Posterior vena cava (tissue), 2 donors: ENCODE results near the gene PSKH1. TPM values are rescaled to one million over a fixed set of nuclear protein-coding genes. Genes with fewer than 3 reads are reported as not detected.
"Not testable (repeated sequence)": the region's sequence is repeated elsewhere in the genome, so short reads cannot be mapped to it uniquely, and the experiment has no call there.

Source experiments
- DNase-seq: peaks from one replicate; pipeline ENCODE4 v3.0.0-alpha.2; 2020; ENCODE audit warnings: low spot score
- intact Hi-C, 2 donors: fragments of 100-400 bp; cut with DNase I; formaldehyde crosslinking; loops; one replicate each; pipeline versions ENCODE4 v1.14.1 to v1.14.2; 2022 to 2023
- total RNA-seq, 2 donors: library from RNA; stranded (reverse); fragmentation: NEBNext Ultra II Directional; extraction: Animal tissue kit (Norgen Biotek cat#: 25700); gene quantifications; one replicate each; pipeline ENCODE4 v1.2.1, GENCODE V29; 2021
- donor health status: DM: yes; HTN: yes; CAD: no.
- donor health status: DM: yes; HTN: yes; CAD: no.

PSKH1 gene
- total RNA-seq, 2 donors from 2014 or later = 25.7 to 27.0 TPM

GRCh38 chr16:67883146-67883871 lies 9.7 kb upstream of the PSKH1 start:
- intact Hi-C loops = loop anchor here in 1 of 2 donors (5.0 kb wide), 1 partner anchor 44 kb away; no protein-coding TSS in a partner anchor
- DNase-seq = no peak

DNA sequence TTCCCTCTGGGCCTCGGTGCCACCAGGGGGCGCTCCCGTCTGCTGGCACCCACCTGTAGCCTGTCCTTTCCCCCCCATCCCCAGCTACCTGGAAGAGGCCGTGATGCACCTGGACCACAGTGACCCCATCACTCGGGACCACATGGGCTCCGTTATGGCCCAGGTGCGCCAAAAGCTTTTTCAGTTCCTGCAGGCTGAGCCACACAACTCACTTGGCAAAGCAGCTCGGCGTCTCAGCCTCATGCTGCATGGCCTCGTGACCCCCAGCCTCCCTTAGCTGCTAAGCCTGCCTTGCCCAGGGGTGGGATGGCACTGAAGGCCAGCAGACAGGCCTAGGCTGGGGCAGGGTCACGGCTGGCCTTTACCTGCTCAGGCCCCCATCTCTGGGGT lies 9.2 kb upstream of the PSKH1 start:
- DNase-seq = peak; percentile 87
- intact Hi-C loops = loop anchor here in 1 of 2 donors (5.0 kb wide), 1 partner anchor 43 kb away; no protein-coding TSS in a partner anchor

DNA sequence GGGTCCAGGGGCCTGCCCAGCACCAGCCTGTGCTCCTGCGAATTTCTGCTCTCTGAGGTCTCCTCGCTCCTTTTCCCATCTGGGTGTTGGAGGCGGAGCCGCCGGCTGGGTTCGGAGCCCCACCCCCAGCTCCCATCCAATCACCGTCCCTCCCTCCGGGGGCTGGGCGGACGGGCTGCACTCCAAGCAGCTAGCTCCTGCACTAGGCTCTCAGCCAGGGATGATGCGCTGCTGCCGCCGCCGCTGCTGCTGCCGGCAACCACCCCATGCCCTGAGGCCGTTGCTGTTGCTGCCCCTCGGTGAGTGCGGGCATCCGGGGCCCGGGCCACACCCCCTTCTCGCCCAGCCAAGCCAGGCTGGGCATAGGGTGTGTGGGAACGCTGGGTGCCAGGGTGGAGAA lies 8.4 kb upstream of the PSKH1 start, which contains the start of gene NRN1L:
Gene NRN1L, plus strand, starts transcription at position 202 of the 400 bp plus-strand sequence. Its CDS starts 19 bp downstream, at position 221.
- intact Hi-C loops = loop anchor here in 1 of 2 donors (5.0 kb wide), 1 partner anchor 43 kb away; no protein-coding TSS in a partner anchor
- DNase-seq = peak; percentile 95

DNA sequence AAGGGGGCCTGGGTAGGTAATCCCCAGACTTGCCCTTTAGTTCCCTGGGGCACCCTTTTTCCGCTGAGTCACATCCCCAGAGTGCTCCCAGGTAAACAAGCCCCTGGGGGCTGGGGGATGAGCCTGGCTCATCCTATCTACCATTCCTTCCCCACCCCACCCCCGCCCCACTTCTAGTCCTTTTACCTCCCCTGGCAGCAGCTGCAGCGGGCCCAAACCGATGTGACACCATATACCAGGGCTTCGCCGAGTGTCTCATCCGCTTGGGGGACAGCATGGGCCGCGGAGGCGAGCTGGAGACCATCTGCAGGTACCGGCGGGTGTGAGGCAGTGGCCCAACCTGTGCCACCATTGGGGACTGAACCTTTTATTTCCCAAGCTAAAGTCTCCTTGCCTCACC lies 7.5 kb upstream of the PSKH1 start:
- no peak for DNase-seq
- intact Hi-C loops = no loop called here

GRCh38 chr16:67885976-67886375 lies 7.1 kb upstream of the PSKH1 start:
- intact Hi-C loops = no loop called here
- no peak for DNase-seq

- DNase-seq = no peak
- intact Hi-C loops = no loop called here
Observed at GRCh38 chr16:67886387-67886786, 6.7 kb upstream of the PSKH1 start.

DNA sequence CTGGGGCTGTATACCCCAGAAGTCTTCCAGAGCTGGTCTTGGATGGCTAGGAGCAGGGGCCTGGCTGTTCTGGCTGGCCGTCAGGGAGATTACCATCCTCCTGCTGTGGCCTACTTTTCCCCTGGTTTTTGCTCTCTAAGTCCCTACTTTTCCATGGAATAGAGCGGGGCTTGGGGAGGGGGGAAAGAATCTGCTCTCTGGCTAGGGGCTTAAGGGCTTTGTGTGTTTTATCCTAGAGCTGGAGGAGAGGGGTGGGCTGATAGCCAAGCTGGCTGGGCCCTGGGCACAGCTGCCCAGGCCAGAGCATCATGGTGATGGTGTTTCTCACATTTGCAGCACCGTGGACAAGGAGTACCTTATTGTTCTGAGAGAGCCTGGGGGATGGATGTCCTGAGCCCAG lies 4.7 kb upstream of the PSKH1 start:
- intact Hi-C loops = no loop called here

DNA sequence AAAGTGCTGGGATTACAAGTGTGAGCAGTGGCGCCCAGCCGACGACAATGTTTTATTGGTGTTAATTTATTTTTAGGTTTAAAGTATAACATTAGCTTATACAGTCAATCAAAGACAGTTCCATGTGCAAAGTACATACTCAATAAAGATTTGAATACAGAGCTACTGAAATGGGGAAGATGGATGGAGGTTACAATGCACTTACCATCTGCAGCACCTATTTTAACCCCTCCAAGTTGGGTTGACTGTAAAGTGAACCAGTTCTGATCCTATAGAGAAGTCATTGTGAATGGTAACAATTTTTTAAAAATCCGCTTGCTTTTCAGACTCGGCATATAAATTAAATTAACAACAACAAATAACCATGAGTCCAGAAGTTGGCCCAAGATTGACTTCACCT lies 679 bp upstream of the PSKH1 start:
- intact Hi-C loops = no loop called here
- DNase-seq = no peak

More for the DNA sequence above, 4.7 kb upstream of the PSKH1 start:
- DNase-seq = no peak

- intact Hi-C loops = no loop called here
- DNase-seq = no peak
Observed at GRCh38 chr16:67893743-67894399, 817 bp downstream of the PSKH1 start.

GRCh38 chr16:67897231-67897630 lies 4.2 kb downstream of the PSKH1 start:
- no peak for DNase-seq
- intact Hi-C loops = loop anchor here in 1 of 2 donors (5.0 kb wide), 1 partner anchor 360 kb away; no protein-coding TSS in a partner anchor

GRCh38 chr16:67901734-67902133 lies 8.7 kb downstream of the PSKH1 start:
- DNase-seq = no peak
- intact Hi-C loops = no loop called here

GRCh38 chr16:67902831-67903230 lies 9.8 kb downstream of the PSKH1 start:
- no peak for DNase-seq

GRCh38 chr16:67907397-67908180 lies 14.5 kb downstream of the PSKH1 start:
- no peak for DNase-seq
- intact Hi-C loops = no loop called here

More at GRCh38 chr16:67902831-67903230, 9.8 kb downstream of the PSKH1 start:
- intact Hi-C loops = no loop called here

DNA sequence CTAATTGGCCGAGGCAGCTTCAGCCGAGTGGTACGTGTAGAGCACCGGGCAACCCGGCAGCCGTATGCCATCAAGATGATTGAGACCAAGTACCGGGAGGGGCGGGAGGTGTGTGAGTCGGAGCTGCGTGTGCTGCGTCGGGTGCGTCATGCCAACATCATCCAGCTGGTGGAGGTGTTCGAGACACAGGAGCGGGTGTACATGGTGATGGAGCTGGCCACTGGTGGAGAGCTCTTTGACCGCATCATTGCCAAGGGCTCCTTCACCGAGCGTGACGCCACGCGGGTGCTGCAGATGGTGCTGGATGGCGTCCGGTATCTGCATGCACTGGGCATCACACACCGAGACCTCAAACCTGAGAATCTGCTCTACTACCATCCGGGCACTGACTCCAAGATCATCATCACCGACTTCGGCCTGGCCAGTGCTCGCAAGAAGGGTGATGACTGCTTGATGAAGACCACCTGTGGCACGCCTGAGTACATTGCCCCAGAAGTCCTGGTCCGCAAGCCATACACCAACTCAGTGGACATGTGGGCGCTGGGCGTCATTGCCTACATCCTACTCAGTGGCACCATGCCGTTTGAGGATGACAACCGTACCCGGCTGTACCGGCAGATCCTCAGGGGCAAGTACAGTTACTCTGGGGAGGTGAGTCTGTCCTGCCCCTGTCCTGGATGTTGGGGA lies 16.1 kb downstream of the PSKH1 start:
- intact Hi-C loops = no loop called here
- no peak for DNase-seq

DNA sequence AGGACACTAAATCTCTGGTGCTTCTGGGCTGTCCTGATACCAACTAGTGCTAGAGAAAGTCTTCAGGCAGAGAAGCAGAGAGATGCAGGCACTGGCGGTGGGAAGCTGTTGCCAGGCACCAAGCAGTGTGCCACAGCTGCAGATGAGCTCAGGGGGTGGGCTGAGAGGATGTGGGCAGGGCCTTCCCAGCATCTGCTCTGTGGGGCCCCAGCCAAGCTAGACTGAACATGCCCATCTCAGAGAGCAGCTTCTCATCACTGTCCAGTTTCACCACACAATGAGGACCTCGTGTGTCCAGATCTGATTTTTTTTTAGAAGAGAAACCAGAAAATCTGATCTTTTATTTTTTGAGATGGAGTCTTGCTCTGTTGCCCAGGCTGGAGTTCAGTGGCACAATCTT lies 17.1 kb downstream of the PSKH1 start:
- no peak for DNase-seq
- intact Hi-C loops = no loop called here

DNA sequence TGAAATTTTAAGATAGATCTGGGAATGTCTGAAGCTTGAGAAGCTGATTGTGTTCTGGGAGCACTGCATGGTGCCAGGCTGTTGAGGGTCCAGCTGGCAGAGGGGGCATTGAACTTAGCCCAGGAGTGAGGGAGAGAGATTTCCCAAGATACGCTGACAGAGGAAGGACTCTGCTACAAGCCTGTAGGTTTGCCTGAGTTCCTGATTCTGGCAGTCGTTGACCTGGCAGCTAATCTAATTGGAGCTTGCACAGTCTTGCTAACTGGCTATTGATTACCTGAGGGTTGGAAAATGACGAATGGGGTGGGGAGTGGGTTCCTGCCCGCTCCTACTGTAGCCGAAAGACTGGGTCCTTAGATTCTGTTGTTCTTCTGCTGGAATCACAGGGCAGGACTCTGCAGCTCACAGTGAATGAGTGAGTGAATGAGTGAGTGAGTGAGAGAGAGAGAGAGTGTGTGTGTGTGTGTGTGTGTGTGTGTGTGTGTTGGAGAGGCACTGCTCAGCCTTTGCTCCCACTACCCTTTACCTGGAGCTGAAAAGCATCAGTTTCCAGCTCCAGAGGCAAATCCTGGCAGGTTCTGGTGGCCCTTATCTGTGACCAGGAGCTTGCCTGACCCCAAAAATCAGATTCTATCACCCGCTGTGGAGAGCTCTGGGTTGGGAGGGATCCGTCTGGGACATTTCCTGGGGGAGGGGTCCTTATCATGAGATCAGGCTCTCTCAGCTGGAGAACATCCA lies 21.9 kb downstream of the PSKH1 start:
- no peak for DNase-seq
- intact Hi-C loops = no loop called here

DNA sequence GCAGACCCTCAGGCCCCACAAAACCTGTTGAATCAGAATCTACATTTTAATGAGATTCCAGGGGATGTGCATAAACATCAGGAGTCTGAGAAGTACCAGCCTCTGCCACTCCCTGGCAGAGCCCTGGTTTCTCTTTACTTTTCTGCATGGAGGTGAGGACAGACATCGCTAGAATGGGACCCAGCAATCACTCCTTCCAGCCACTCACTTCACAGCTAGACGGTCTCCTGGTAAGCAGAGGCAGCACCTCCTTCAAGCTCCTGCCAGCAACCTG lies 22.4 kb downstream of the PSKH1 start:
- DNase-seq, intact Hi-C loops: not testable (repeated sequence)

DNA sequence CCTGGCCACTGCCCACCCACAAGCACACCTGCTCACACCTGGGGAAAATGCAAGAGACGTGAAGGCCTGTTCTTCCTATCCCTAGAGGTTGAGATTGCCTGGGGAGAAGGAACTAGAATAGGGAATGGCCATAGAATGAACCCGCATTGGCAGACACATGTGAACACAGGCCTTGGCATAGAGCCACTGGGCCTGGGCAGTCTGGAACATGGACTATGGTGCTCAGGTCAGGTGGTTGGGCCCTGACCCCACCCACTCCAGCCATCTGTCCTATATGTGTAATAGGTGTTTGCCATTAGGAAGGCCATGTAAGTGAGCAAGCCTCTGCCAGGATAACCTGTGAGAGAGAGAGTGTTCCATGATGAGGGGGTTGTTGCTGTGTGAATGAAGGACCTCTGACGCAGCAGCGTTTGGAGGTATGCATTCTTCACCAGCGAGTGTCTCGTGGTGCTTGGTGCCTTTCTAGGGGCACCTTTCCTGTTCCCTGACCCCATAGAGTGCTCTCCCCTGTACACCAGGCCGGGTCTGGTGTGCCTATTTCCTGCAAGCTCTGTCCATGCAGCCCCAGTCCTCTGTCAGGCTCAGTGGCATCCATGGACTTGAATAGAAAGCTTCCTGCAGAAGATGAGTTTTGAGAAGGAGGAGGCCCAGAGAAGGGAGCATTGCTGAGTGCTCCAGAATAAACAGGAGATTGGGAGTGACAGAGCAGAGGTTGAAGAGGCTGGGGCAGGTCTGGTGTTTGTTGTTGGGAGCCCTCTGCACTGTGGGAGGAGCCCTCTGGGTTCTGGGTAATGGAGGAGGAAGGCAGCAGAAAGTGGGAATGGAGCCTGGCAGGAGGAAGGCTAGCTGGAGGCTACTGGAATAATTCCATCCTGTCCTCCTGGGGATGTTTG lies 23.0 kb downstream of the PSKH1 start:
- intact Hi-C loops = no loop called here

More for the DNA sequence above, 23.0 kb downstream of the PSKH1 start:
- DNase-seq = no peak
